HG02840 (cell line): Measurements from ENCODE around the gene KCNK10.

Source experiments
- ATAC-seq: cut with Tn5 transposase; IDR thresholded peaks from one replicate; pipeline ENCODE4 v1.9.1; 2021; ENCODE audit warnings: mild to moderate bottlenecking, moderate library complexity, moderate number of reproducible peaks; ENCODE audit not compliant: unreplicated experiment, low FRiP score

The KCNK10 gene

DNA sequence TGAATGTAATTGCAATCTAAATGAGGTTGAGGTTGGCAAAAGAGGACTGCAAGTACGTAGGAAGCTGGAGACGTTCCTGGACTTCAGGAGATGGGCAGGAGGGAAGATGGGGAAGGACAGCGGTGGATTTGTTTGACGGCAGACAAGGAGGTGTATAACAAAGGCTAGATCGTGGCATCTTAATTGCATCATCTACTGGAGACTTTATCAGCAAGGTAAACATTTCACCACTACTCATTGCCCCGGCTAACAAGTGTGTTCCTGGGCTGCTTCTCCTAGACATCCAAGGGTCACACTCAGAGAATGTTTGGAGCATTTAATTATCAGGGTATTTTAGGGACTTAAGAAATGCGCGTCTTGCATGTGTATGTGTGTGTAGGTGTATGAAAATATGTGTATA is 128.5 kb downstream of the KCNK10 start:
- no peak for ATAC-seq

DNA sequence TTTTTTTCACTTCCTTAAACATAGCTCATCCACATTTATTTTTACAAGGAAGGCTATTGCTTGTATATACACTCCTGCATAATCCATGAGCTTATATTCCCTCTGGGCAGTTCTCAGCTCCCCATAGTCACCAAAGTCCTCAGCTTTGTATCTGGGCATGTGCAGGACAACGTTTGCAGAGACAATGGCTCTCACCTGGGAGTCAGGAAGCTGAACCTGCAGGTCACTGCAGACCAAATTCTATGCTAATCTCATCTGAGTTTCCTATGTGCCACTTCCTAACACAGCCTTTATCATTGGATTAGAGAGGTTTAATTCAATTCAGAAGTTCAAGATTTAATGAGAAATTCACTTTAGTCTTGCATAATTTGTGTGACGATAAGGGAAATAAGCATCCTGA is 131.5 kb downstream of the KCNK10 start:
- ATAC-seq: no peak

DNA sequence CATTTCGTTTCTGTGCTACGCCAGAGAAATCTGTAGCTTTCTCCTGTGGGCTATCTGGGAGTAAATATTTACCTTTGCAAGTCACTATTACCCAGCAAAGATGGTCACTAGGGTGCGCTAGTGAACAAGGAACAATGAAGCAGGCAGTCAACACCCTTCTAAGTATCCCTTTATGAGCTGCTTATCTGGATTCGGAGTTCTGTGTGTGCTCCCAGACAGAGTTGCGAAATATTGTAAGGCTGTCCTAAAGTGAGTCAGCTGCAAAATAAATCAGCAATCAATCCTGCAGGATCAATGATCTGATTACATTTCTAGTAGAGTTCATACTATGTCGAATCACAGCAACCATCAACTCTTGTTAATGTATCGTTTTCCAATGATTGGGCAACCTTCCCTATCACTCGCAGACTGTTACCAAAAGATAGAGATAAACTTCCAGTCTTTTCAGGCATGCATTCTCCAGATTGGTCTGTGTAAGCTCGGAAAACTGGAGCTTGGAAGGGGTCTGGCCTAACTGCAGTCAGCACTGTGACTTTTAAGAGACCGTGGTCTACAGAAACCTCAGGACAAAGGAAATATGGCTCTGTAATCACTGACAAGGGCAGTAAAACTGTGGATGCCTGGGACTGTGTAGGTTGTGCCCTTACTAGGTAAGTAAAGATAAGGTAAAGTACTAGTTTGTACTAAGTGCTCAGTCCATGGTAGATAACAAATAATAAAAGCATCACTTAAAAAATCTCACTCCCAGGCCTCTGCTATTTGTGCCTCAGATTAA is 133.5 kb downstream of the KCNK10 start:
- no peak for ATAC-seq

DNA sequence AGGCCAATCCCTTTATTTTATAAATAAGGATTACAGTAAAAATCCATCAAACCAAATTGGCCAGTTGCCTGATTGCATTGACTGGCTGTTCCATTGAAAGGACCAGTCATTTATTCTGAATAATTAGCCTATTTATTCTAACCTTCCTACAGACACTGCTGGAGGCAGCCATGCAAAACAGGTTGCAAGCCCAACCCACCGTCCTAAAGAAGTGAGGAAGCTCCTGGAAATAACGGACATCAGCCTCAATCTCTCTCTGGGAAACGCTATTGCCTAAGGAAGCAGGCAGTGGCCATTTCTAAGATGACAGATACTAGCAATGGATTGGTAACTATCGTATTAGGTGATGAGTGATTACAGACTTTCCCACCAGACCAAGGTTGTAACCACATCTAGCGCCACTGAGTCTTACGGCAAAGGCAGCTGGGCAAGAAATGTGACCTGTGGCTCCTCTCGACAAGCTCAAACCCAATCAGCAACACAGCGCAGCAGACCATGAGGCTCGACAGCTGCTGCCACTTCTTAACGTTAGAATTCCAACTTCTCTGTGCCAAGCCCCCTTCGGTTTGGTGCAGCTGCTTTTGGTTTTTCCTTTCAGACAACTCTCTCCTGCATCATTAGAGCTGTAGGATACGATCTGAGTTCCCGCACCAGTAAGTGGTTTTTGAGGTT is 134.2 kb downstream of the KCNK10 start:
- no peak for ATAC-seq

DNA sequence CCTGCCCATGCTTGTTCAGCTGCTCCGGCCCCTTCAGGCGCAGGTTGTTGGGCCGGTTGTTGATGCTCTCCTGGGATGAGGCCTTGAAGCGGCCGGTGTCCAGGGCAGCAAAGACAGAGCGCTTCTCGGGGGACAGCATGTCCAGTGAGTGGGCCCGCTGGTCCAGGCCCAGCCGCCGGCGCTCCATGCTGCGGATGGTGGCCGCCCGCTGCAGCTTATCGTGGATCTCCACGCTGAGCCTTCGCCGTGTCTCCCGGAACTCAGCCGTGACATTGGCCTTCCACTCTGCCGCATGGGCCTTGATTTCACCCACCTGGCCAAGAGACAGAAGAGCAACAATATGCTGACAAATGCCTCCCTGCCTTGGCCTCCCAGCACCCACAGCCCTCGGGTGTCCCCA is 137.2 kb downstream of the KCNK10 start:
- no peak for ATAC-seq

DNA sequence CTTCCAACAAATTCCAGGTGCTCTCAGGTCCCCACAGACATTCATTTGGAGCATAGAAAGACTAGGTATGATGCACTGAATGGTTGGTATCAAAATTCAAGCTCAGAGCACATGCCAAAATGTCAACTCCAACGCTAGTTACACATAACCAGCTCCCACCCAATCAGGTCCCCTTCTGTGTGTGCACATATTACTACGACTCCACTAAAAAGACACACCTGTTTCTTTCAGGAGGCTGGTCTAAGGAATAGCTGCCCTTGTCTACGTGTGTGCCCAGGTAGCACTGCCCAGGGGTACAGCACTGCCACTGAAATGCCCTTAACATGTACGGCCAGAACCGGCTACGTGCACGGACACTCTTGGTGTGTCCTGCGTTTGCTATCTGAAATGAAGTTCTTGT is 138.1 kb downstream of the KCNK10 start:
- ATAC-seq: no peak

DNA sequence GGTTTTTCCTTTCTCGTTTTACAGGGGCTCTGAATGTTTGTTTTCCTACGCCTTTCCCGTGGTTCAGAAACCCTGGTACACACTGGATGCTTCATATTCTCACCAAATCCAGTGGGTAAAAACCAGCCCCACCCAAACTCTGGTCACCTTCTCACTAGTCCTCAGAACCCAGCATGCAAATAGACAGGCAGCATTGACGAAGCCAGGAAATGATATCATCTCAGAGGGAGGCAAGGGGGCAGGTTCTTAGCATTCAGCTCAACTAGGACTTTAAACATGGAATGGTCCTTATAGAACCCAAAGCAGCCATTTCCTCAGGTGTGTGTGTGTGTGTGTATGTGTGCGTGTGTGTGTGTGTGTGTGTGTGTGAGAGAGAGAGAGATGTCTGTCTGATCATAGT is 142.0 kb downstream of the KCNK10 start:
- no peak for ATAC-seq

DNA sequence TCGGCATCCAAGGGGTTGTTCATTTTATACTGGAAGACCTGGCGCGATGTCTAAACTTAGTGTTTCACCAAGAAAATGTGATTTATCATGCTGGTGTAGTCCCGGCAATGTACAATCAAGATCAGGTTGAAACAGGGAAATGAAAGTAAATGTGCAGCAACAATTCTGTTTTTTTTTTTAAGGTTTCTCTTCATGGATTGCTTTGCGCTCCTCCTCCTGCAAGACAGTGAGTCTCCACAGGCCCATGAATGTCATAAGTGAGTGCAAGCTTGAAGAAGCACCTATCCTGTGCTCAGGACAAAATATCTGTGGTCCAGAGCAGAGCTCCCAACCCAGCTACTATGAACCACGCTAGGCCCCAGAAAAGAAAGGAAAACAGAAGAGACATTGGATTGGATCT is 143.4 kb downstream of the KCNK10 start:
- ATAC-seq: no peak

DNA sequence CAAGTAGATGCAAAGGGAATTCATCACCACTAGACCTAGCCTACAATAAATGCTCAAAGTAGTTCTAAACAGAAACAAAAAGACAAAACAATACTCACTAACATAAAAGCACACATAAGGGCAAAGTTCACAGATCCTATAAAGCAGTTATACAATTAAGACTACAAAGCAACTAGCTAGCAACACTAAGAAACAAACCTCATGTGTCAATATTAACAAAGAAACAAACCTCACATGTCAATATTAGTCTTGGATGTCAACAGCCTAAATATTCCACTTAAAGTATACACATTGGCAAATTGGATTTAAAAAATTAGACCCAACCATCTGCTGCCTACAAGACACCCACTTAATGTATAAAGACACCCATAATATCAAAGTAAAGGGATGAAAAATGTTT is 152.7 kb downstream of the KCNK10 start:
- ATAC-seq: no peak

DNA sequence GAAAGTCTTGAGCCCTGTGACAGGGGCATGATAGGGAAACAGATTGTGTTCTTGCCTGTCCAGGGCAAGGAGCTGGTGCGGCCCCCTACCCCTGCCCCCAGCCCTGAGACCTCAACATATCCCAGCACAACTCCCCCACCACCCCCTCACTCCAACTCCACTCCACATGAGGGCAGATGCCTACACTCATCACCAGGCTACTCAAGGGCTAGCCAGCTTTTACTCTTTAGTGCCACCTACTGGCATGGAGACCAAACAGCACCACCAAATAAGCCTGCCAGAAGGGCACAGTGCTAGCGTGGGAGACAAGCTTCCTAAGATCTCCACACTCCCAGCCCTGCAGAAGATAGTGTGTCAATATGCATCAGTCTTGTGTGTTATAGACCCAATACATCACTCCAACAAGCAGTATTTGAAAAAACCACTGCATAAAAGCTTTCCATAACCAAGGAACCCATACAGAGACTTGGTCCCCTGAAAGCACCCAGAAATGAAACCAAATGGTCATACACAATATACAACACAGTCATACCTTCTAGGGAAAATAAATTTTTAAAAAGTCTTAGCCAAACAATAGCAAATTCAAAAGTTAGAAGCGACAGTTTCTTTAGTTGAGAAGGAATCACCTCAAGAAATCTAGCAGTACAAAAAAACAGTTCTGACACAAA is 154.4 kb downstream of the KCNK10 start:
- no peak for ATAC-seq

DNA sequence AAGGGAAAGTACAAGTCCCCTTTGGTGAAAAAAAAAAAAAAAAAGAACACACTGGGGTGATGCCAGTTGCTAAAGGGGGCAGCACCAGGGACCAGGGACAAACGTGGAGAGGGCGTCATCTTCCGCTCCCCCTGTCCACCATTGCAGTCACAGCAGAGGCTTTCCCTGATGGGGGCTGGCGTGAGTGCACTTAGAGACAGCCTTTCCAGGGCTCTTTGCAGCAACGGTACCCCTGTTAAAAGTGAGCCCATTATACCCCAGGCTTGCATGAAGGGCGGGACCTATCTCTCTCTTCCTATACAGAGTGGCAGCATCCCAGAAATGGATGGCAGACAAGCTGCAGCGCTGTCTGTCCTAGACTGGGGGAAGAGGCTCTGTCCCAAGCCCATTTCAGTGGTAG is 155.0 kb downstream of the KCNK10 start:
- ATAC-seq: no peak

DNA sequence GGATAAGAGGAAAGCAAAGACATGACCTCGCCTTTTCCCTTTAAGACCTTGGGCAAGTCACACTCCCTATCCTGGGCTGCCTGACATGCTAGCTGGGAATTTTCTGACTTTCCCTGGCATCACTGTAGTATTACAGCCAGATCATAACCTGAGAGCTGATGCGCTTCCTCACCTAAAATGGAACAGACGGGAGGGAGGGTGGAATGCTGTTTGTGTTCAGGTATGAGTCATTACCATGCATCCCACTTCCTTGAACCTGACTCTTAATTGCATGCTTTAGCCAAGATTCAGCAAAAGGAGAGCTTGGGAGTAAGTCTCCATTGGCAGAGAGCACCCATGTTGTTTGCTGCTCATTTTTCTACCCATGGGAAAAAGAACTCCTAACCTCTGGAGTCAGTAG is 156.5 kb downstream of the KCNK10 start:
- ATAC-seq: no peak

DNA sequence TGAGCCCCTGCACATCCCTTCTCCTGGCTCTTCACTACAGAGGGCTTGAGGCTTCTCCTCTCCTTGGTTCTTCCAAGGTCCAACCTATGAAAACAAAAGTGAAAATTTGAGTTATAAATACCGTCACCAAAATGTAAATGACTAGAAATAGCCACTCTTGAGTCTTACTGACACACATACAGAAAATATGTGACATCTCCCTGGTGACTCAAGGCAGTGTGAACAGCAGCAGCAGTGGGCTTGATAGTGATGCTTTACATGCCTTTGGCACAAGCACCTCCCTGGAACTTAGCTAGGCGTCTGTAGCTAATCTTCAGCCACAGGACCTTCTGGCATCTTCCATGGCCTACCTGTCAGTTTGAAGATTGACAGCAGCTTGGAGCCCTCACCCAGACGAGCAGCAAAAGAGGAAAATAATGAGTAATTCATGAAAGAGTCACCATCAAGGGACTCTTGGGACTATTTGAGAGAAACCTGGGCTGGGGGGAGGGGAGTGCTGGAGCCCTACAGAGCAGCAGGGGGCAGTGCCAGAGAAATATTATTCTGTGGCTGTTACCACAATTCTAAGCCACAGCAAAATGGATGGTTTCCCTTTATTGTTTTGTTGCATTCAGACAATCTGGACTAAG is 158.0 kb downstream of the KCNK10 start:
- ATAC-seq: no peak

DNA sequence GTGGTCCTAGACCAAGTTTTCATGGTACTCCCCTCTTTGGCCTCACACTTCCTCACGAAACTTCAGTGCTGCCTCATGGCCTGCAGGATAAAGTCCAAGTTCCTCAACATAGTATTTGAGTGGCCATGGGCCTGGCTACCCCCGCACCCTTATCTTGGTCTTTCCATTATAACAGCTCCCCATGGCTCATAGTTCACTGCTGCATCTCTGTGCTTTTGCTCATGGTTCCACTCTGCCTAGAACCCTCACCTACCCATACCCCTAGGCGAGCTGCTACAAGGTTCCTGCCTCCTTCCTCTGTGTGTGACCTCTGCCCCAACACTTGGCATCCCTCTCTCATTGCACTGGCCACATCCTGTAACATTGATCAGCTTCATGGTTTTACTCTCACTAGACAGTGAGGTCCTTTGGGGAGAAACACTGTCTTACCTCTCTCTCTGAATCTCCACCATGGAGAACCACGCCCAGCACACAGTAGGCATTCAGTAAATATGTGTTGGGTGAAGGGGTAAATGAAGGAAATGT is 159.3 kb downstream of the KCNK10 start:
- ATAC-seq: no peak

DNA sequence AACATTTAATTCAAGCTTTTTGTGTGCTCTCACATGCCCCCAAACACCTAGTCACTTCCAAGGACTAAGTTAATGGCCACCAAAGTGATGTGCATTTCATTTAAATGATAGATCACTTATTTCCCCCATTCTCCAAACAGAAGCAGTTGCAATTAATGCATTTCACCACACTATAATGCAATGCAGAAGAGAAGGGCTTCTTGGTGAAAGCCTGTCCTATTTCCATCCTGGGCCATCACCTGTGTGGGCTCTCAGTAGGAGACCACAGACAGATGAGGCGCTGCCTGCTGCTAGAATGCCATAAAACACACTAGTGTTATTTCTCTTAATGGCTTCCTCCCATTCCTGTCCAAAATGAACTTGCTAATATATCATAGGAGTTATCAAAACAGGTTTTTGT is 166.9 kb downstream of the KCNK10 start:
- no peak for ATAC-seq

DNA sequence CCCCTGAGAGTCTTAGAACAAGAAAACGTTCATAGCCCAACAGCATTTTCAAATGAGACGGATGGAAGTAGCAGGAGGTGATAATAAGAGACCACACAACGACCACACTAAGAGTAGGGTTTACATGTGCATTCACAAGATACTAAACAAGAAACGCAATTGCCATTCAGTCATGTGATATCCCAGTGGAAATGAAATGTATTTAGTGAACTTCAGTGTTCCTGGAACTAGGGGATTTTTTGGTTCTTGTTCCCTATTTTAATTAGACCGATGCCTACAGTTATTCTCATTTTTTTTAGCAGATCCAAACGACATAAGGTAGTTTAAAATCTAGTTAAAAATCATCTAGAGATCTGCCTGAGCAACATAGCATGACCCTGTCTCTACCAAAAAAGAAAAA is 168.1 kb downstream of the KCNK10 start:
- no peak for ATAC-seq

DNA sequence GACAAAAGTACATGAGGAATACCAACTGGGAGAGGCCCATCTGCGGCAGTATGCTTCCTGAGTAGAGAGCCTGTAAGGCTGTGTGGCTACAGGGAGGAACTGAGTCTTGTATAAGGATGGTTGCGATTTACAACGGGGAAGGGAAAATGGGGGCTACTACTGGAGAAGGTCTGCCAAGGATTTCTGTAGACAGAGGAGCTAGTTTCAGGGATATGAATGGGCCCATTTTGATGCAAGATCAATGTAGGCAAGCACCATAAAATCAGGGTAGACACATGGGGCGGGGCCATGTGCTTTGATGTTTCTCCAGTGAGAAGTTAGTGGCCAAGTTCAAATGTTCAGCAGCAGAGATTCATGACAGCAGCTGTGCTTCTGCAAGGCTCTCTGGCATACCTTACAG is 168.7 kb downstream of the KCNK10 start:
- ATAC-seq: no peak

DNA sequence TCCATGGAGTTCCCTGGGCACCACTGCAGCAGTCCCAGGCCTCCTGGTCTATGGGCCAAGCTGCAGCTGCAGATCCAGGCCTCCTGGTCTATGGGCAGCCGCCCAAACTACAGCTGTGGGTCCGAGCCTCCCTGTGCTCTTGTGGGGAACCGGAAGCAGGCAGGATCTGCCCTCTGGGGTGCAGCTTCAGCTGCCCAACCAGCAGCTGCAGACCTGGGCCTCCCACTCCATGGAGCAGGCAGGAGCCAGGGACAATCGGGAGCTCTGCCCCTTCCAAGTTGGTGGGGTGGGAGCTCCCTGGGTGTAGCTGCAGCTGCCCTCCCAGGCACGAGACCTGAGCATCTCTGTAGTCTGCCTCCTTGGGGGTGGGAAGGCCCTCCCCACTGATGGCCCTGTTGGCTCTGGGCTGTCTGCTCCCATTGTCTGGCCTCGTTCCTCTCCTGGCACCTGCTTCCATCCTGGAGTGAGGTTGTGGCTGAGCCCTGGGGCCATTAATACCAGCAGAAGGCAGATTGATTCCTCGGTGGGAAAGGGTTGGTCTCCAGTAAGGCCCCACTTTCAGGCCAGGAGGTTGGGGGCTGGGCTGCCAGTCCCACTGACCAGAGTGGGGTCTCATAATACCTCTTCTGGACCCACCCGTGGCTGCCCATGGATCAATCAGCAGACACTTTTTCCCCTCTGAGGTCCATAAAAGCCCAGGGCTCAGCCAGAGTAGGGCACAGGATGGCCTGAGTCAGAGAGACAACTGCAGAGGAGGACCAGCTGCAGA is 176.0 kb downstream of the KCNK10 start:
- no peak for ATAC-seq

DNA sequence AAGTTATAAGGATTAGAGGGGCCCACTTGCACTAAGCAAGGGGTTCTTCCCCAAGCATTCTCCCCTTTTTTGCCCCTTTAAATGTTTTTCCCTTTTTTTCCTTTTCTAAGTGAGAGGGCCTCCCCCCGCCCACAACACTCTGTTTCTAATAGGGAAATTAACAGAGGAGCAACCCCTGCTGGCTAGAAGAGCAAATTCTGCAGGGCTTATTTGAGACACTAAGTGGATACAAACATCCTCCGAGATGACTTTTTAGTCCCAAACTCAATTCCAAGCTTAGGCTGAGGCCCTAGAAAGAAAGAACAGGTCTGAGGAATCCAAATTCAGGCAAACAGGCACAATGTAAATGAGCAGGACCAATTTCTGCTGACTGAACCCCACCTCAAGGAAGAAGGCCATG is 179.3 kb downstream of the KCNK10 start:
- ATAC-seq: no peak

DNA sequence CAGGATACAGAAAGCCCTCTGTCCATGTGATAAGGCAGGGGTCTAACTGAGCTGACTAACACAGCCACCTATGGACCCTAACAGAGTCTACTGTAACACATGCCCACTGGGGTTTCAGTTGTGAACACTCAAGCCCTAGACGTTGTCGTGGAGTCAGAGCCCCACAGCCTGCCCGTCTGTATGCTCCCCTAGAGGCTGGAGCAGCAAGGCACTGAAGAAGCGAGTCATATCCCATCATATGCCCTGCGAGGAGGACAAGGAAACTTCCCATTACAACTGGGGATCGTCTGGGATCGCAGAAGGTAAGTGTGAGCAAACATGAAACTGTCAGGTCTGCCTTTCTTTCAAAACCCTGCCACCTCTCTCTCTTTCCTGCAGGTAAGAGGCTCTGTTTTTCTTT is 180.1 kb downstream of the KCNK10 start:
- no peak for ATAC-seq
